Measurements from ENCODE around the gene CHCHD3. TPM values are rescaled to one million over a fixed set of nuclear protein-coding genes. Genes with fewer than 3 reads are reported as not detected.

CHCHD3 gene
- total RNA-seq, 1 experiment from 2014 or later, result 114 TPM

DNA sequence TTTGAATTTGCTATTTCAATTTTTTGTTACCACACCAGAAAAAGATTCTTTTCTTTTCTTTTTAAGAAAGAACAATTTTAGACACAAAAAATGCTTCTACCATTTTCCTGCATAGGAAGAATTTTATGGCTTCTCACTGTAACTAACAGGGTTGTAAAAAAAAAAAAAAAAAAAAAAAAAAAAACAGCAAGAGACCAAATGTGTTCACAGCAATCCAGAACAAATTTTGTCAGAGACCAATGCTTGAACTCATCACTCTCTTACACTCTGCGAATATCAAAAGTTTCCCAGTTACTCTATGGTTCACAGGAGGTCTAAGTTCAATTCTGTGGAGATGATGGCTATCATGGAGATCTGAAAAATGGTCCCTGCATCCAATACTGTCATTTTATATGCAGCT, 84.4 kb downstream of the CHCHD3 start:
- Mint-ChIP-seq H3K27me3 (ENCODE audit: low read depth) (no peaks in the 10 kb centered on the region), H3K27ac (no peak overlapping the region)

DNA sequence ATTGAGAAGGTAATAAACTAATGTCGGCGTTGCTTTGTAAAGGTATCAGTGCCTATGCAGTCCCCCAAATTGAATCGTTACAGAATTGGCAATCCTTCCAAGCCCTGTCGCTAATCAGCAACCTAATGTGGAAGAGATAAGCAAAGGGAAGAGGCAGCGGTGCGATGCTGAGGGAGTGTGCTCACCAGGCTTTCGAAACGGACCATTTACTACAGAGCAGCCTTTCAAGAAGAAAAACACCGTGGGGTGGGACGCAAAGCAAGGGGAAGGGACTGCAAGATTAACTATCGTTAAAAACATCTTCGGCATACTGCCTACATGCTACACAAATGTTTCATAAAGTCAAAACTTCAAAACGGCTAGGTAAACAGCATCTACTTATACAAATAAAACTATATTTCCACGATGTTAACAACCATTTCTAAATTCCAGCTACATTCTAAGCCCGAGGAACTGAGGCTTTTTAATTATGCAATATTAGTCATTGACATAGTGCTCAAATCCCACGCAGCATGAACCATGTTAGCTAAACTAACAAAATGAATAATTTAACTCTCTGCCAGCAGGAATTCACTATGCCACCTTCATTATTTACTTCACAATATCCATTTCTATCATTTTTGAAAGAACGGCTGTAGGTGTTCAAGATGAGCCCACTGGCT, 85.2 kb downstream of the CHCHD3 start:
- H3K27me3 Mint-ChIP-seq (ENCODE audit: low read depth), result no peaks in the 10 kb centered on the region
- peak overlapping the region; percentile 15 for H3K27ac Mint-ChIP-seq
- H3K9me3 Mint-ChIP-seq, result no peaks in the 10 kb centered on the region
- ATAC-seq, result peak; percentile 43
- no peak overlapping the region for H3K4me3 Mint-ChIP-seq
- ChIA-PET POLR2A (no interaction called here), CTCF (interaction anchor here (0.6 kb wide), 1 partner anchor 170 kb away, joined by 4 read pairs; no protein-coding TSS in a partner anchor)
- peaks cover 79% of the 10 kb centered on the region for H3K4me1 Mint-ChIP-seq
- H3K36me3 Mint-ChIP-seq, result no peaks in the 10 kb centered on the region
- DNase-seq (ENCODE audit: low spot score), result no peak
- TF ChIP-seq MXD4 (CRISPR knock-in tag; IDR thresholded peaks at IDR 0.05; ENCODE audit: borderline replicate concordance), result no peak
- TF ChIP-seq, protein P1, sequence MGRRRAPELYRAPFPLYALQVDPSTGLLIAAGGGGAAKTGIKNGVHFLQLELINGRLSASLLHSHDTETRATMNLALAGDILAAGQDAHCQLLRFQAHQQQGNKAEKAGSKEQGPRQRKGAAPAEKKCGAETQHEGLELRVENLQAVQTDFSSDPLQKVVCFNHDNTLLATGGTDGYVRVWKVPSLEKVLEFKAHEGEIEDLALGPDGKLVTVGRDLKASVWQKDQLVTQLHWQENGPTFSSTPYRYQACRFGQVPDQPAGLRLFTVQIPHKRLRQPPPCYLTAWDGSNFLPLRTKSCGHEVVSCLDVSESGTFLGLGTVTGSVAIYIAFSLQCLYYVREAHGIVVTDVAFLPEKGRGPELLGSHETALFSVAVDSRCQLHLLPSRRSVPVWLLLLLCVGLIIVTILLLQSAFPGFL (CRISPR knock-in tag; IDR thresholded peaks at IDR 0.05; ENCODE audit: borderline replicate concordance), result no peak
- no peak for TF ChIP-seq ELF4 (CRISPR knock-in tag; IDR thresholded peaks at IDR 0.05; ENCODE audit: low read depth)
- TF ChIP-seq ZNF219 (CRISPR knock-in tag; IDR thresholded peaks at IDR 0.05; ENCODE audit: borderline replicate concordance), result no peak
- TF ChIP-seq, protein P2, sequence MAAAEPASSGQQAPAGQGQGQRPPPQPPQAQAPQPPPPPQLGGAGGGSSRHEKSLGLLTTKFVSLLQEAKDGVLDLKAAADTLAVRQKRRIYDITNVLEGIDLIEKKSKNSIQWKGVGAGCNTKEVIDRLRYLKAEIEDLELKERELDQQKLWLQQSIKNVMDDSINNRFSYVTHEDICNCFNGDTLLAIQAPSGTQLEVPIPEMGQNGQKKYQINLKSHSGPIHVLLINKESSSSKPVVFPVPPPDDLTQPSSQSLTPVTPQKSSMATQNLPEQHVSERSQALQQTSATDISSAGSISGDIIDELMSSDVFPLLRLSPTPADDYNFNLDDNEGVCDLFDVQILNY (CRISPR knock-in tag; IDR thresholded peaks at IDR 0.05), result no peak
- no peak for TF ChIP-seq CREB1 (CRISPR knock-in tag; IDR thresholded peaks at IDR 0.05)
- no peak for TF ChIP-seq IRF2 (CRISPR knock-in tag; IDR thresholded peaks at IDR 0.05; ENCODE audit: borderline replicate concordance, low read depth)

More for the DNA sequence above, 84.4 kb downstream of the CHCHD3 start:
- ChIA-PET CTCF (interaction anchor here (0.6 kb wide), 1 partner anchor 171 kb away, joined by 4 read pairs; no protein-coding TSS in a partner anchor), POLR2A (no interaction called here)
- ATAC-seq (no peak), DNase-seq (ENCODE audit: low spot score) (no peak)
- Mint-ChIP-seq H3K9me3 (no peaks in the 10 kb centered on the region), H3K4me3 (no peak overlapping the region), H3K36me3 (no peaks in the 10 kb centered on the region), H3K4me1 (peaks cover 79% of the 10 kb centered on the region)
- TF ChIP-seq FOXK1 (CRISPR knock-in tag; IDR thresholded peaks at IDR 0.05) (no peak), SP1 (CRISPR knock-in tag; conservative IDR thresholded peaks at IDR 0.05) (no peak), EMX1 (CRISPR knock-in tag; IDR thresholded peaks at IDR 0.05) (no peak), TCF7 (CRISPR knock-in tag; IDR thresholded peaks at IDR 0.05; ENCODE audit: low read depth) (no peak), SMAD4 (CRISPR knock-in tag; IDR thresholded peaks at IDR 0.05) (no peak), GTF2I (CRISPR knock-in tag; conservative IDR thresholded peaks at IDR 0.05) (no peak), CREM (CRISPR knock-in tag; IDR thresholded peaks at IDR 0.05) (no peak)
- TF ChIP-seq, protein P3, sequence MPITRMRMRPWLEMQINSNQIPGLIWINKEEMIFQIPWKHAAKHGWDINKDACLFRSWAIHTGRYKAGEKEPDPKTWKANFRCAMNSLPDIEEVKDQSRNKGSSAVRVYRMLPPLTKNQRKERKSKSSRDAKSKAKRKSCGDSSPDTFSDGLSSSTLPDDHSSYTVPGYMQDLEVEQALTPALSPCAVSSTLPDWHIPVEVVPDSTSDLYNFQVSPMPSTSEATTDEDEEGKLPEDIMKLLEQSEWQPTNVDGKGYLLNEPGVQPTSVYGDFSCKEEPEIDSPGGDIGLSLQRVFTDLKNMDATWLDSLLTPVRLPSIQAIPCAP (CRISPR knock-in tag; IDR thresholded peaks at IDR 0.05), result no peak
- TF ChIP-seq, protein P4, sequence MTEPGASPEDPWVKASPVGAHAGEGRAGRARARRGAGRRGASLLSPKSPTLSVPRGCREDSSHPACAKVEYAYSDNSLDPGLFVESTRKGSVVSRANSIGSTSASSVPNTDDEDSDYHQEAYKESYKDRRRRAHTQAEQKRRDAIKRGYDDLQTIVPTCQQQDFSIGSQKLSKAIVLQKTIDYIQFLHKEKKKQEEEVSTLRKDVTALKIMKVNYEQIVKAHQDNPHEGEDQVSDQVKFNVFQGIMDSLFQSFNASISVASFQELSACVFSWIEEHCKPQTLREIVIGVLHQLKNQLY (CRISPR knock-in tag; IDR thresholded peaks at IDR 0.05), result no peak
- TF ChIP-seq, protein P5, sequence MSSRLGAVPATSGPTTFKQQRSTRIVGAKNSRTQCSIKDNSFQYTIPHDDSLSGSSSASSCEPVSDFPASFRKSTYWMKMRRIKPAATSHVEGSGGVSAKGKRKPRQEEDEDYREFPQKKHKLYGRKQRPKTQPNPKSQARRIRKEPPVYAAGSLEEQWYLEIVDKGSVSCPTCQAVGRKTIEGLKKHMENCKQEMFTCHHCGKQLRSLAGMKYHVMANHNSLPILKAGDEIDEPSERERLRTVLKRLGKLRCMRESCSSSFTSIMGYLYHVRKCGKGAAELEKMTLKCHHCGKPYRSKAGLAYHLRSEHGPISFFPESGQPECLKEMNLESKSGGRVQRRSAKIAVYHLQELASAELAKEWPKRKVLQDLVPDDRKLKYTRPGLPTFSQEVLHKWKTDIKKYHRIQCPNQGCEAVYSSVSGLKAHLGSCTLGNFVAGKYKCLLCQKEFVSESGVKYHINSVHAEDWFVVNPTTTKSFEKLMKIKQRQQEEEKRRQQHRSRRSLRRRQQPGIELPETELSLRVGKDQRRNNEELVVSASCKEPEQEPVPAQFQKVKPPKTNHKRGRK (CRISPR knock-in tag; IDR thresholded peaks at IDR 0.05; ENCODE audit: borderline replicate concordance), result no peak
- TF ChIP-seq, protein P6, sequence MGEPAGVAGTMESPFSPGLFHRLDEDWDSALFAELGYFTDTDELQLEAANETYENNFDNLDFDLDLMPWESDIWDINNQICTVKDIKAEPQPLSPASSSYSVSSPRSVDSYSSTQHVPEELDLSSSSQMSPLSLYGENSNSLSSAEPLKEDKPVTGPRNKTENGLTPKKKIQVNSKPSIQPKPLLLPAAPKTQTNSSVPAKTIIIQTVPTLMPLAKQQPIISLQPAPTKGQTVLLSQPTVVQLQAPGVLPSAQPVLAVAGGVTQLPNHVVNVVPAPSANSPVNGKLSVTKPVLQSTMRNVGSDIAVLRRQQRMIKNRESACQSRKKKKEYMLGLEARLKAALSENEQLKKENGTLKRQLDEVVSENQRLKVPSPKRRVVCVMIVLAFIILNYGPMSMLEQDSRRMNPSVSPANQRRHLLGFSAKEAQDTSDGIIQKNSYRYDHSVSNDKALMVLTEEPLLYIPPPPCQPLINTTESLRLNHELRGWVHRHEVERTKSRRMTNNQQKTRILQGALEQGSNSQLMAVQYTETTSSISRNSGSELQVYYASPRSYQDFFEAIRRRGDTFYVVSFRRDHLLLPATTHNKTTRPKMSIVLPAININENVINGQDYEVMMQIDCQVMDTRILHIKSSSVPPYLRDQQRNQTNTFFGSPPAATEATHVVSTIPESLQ (CRISPR knock-in tag; IDR thresholded peaks at IDR 0.05), result no peak
- TF ChIP-seq, protein P7, sequence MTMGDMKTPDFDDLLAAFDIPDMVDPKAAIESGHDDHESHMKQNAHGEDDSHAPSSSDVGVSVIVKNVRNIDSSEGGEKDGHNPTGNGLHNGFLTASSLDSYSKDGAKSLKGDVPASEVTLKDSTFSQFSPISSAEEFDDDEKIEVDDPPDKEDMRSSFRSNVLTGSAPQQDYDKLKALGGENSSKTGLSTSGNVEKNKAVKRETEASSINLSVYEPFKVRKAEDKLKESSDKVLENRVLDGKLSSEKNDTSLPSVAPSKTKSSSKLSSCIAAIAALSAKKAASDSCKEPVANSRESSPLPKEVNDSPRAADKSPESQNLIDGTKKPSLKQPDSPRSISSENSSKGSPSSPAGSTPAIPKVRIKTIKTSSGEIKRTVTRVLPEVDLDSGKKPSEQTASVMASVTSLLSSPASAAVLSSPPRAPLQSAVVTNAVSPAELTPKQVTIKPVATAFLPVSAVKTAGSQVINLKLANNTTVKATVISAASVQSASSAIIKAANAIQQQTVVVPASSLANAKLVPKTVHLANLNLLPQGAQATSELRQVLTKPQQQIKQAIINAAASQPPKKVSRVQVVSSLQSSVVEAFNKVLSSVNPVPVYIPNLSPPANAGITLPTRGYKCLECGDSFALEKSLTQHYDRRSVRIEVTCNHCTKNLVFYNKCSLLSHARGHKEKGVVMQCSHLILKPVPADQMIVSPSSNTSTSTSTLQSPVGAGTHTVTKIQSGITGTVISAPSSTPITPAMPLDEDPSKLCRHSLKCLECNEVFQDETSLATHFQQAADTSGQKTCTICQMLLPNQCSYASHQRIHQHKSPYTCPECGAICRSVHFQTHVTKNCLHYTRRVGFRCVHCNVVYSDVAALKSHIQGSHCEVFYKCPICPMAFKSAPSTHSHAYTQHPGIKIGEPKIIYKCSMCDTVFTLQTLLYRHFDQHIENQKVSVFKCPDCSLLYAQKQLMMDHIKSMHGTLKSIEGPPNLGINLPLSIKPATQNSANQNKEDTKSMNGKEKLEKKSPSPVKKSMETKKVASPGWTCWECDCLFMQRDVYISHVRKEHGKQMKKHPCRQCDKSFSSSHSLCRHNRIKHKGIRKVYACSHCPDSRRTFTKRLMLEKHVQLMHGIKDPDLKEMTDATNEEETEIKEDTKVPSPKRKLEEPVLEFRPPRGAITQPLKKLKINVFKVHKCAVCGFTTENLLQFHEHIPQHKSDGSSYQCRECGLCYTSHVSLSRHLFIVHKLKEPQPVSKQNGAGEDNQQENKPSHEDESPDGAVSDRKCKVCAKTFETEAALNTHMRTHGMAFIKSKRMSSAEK (CRISPR knock-in tag; IDR thresholded peaks at IDR 0.05; ENCODE audit: borderline replicate concordance), result no peak

All from WTC11 (cell line).